Stimulated activated naive CD8-positive, alpha-beta T cell treated with anti-CD3 and anti-CD28 coated beads, Interleukin-15, amount 100 ng/mL, for 72 hours (primary cell): Measurements from ENCODE around the gene EIF1AD.
A peak's percentile ranks its signal among the peaks of the same experiment; 100 is the strongest.
"Not testable (repeated sequence)": the region's sequence is repeated elsewhere in the genome, so short reads cannot be mapped to it uniquely, and the experiment has no call there.

Experiments
- ATAC-seq: fragments of 150-1000 bp; cut with Tn5 transposase; 2 replicates; pipeline ENCODE4 v1.10.0; 2021; ENCODE audit warnings: mild to moderate bottlenecking, moderate library complexity
- DNase-seq, 2 donors: peaks; one replicate each; pipeline ENCODE4 v3.0.0; 2021 to 2022
- H3K27ac Mint-ChIP-seq, 2 donors: one replicate each; pipeline ENCODE4 v1.8.0; 2022; ENCODE audit warnings: mild to moderate bottlenecking in 2 of 2, mixed read lengths in 2 of 2, moderate library complexity in 2 of 2
- H3K27me3 Mint-ChIP-seq: one replicate; pipeline ENCODE4 v1.8.0; 2022; ENCODE audit warnings: mixed read lengths
- H3K4me1 Mint-ChIP-seq: one replicate; pipeline ENCODE4 v1.8.0; 2022; ENCODE audit warnings: mild to moderate bottlenecking, mixed read lengths
- H3K4me3 Mint-ChIP-seq, 2 donors: one replicate each; pipeline ENCODE4 v1.8.0; 2022; ENCODE audit warnings: mild to moderate bottlenecking in 2 of 2, mixed read lengths in 2 of 2, moderate library complexity in 1 of 2
- H3K9me3 Mint-ChIP-seq, 2 donors: one replicate each; pipeline ENCODE4 v1.8.0; 2022; ENCODE audit warnings: mixed read lengths in 2 of 2

Gene EIF1AD

GRCh38 chr11:66012946-66013761 is 11.2 kb upstream of the EIF1AD start:
- Mint-ChIP-seq H3K9me3 (no peaks in the 10 kb centered on the region), H3K27ac (no peak overlapping the region), H3K27me3 (peaks cover 36% of the 10 kb centered on the region), H3K4me1 (peaks cover 20% of the 10 kb centered on the region), H3K4me3 (no peak overlapping the region)
- DNase-seq (no peak), ATAC-seq (no peak)

GRCh38 chr11:66012371-66012945 is 10.5 kb upstream of the EIF1AD start:
- no peak for ATAC-seq
- no peak overlapping the region for H3K27ac Mint-ChIP-seq
- no peaks in the 10 kb centered on the region for H3K9me3 Mint-ChIP-seq
- peak overlapping the region; percentile 45 to 63 for H3K4me3 Mint-ChIP-seq
- H3K27me3 Mint-ChIP-seq = peaks cover 36% of the 10 kb centered on the region
- peaks cover 16% of the 10 kb centered on the region for H3K4me1 Mint-ChIP-seq
- DNase-seq = no peak

- Mint-ChIP-seq H3K27me3 (peaks cover 36% of the 10 kb centered on the region), H3K27ac (no peak within 1 kb of the TSS), H3K4me1 (peaks cover 11% of the 10 kb centered on the region), H3K9me3 (no peaks in the 10 kb centered on the region), H3K4me3 (peak within 1 kb of the TSS; percentile 45 to 63)
- no peak for DNase-seq
- ATAC-seq = peak; percentile 36
These were observed 9.9 kb upstream of the EIF1AD start, which contains the start of gene CST6 for GRCh38 chr11:66011785-66012303. Gene CST6 (plus strand): TSS chr11:66012008. CDS start chr11:66012045, 37 bp downstream.

GRCh38 chr11:66011239-66011784 is 9.4 kb upstream of the EIF1AD start:
- no peak for DNase-seq
- no peak overlapping the region for H3K27ac Mint-ChIP-seq
- peaks cover 36% of the 10 kb centered on the region for H3K27me3 Mint-ChIP-seq
- no peaks in the 10 kb centered on the region for H3K9me3 Mint-ChIP-seq
- no peak for ATAC-seq
- peaks cover 16% of the 10 kb centered on the region for H3K4me1 Mint-ChIP-seq
- peak overlapping the region in 1 of 2 donors; percentile 63 for H3K4me3 Mint-ChIP-seq

GRCh38 chr11:66010036-66010435 is 8.1 kb upstream of the EIF1AD start:
- not testable (repeated sequence) for ATAC-seq

GRCh38 chr11:66008468-66009101 is 6.6 kb upstream of the EIF1AD start:
- peak overlapping the region in 1 of 2 donors; percentile 33 for H3K27ac Mint-ChIP-seq
- no peak for DNase-seq
- H3K9me3 Mint-ChIP-seq = no peaks in the 10 kb centered on the region
- H3K4me3 Mint-ChIP-seq = no peak overlapping the region
- no peak for ATAC-seq
- H3K27me3 Mint-ChIP-seq = peaks cover 25% of the 10 kb centered on the region
- H3K4me1 Mint-ChIP-seq = peaks cover 30% of the 10 kb centered on the region

More at GRCh38 chr11:66010036-66010435, 8.1 kb upstream of the EIF1AD start:
- H3K27ac Mint-ChIP-seq = peak overlapping the region in 1 of 2 donors; percentile 49
- peaks cover 21% of the 10 kb centered on the region for H3K4me1 Mint-ChIP-seq
- not testable (repeated sequence) for H3K9me3 Mint-ChIP-seq, DNase-seq, H3K4me3 Mint-ChIP-seq
- H3K27me3 Mint-ChIP-seq = peaks cover 35% of the 10 kb centered on the region

- no peak overlapping the region for H3K27ac Mint-ChIP-seq
- H3K9me3 Mint-ChIP-seq = no peaks in the 10 kb centered on the region
- H3K4me3 Mint-ChIP-seq = no peak overlapping the region
- DNase-seq (no peak), ATAC-seq (no peak)
- H3K27me3 Mint-ChIP-seq = peaks cover 20% of the 10 kb centered on the region
- peaks cover 35% of the 10 kb centered on the region for H3K4me1 Mint-ChIP-seq
These were observed 6.1 kb upstream of the EIF1AD start for GRCh38 chr11:66008095-66008467.

- DNase-seq = no peak
- H3K27ac Mint-ChIP-seq = peak overlapping the region in 1 of 2 donors; percentile 66
- H3K4me3 Mint-ChIP-seq = no peak overlapping the region
- no peak for ATAC-seq
- H3K4me1 Mint-ChIP-seq = peaks cover 43% of the 10 kb centered on the region
- no peaks in the 10 kb centered on the region for H3K9me3 Mint-ChIP-seq
- H3K27me3 Mint-ChIP-seq = peaks cover 11% of the 10 kb centered on the region
These were observed 5.3 kb upstream of the EIF1AD start for GRCh38 chr11:66007201-66007634.

- no peak for DNase-seq
- ATAC-seq = no peak
- no peak overlapping the region for H3K4me3 Mint-ChIP-seq
- no peaks in the 10 kb centered on the region for H3K9me3 Mint-ChIP-seq
- H3K27ac Mint-ChIP-seq = no peak overlapping the region
- H3K4me1 Mint-ChIP-seq = peaks cover 43% of the 10 kb centered on the region
- peaks cover 7% of the 10 kb centered on the region for H3K27me3 Mint-ChIP-seq
These were observed 4.9 kb upstream of the EIF1AD start for GRCh38 chr11:66006891-66007176.

GRCh38 chr11:66006134-66006890 is 4.4 kb upstream of the EIF1AD start:
- H3K9me3 Mint-ChIP-seq = no peaks in the 10 kb centered on the region
- DNase-seq (no peak), ATAC-seq (no peak)
- H3K27ac Mint-ChIP-seq = no peak overlapping the region
- peaks cover 2% of the 10 kb centered on the region for H3K27me3 Mint-ChIP-seq
- H3K4me1 Mint-ChIP-seq = peaks cover 39% of the 10 kb centered on the region
- no peak overlapping the region for H3K4me3 Mint-ChIP-seq

GRCh38 chr11:66004186-66004585 is 2.2 kb upstream of the EIF1AD start:
- Mint-ChIP-seq H3K27me3 (no peaks in the 10 kb centered on the region), H3K9me3 (no peaks in the 10 kb centered on the region), H3K4me1 (peaks cover 56% of the 10 kb centered on the region), H3K27ac (peak overlapping the region; percentile 48 to 52), H3K4me3 (peak overlapping the region in 1 of 2 donors; percentile 9)
- no peak for DNase-seq
- ATAC-seq = no peak

- Mint-ChIP-seq H3K27ac (peak overlapping the region; percentile 82 to 93), H3K4me3 (peak overlapping the region; percentile 97 to 100), H3K4me1 (peaks cover 63% of the 10 kb centered on the region), H3K27me3 (no peaks in the 10 kb centered on the region), H3K9me3 (no peaks in the 10 kb centered on the region)
- no peak for DNase-seq
- no peak for ATAC-seq
These were observed 1.3 kb upstream of the EIF1AD start for GRCh38 chr11:66003291-66003690.

- DNase-seq = no peak
- no peaks in the 10 kb centered on the region for H3K27me3 Mint-ChIP-seq
These were observed 780 bp upstream of the EIF1AD start for GRCh38 chr11:66002648-66003225.

GRCh38 chr11:65997286-65997685 is 4.7 kb downstream of the EIF1AD start:
- Mint-ChIP-seq H3K9me3 (no peaks in the 10 kb centered on the region), H3K27ac (no peak overlapping the region), H3K27me3 (no peaks in the 10 kb centered on the region), H3K4me3 (no peak overlapping the region), H3K4me1 (peaks cover 34% of the 10 kb centered on the region)
- DNase-seq = no peak
- no peak for ATAC-seq

More at GRCh38 chr11:66002648-66003225, 780 bp upstream of the EIF1AD start:
- Mint-ChIP-seq H3K27ac (peak overlapping the region; percentile 82 to 99), H3K9me3 (no peaks in the 10 kb centered on the region), H3K4me1 (peaks cover 66% of the 10 kb centered on the region), H3K4me3 (peak overlapping the region; percentile 97 to 100)
- ATAC-seq = peak; percentile 73

- DNase-seq (no peak), ATAC-seq (no peak)
- Mint-ChIP-seq H3K27me3 (no peaks in the 10 kb centered on the region), H3K4me3 (no peak overlapping the region), H3K27ac (no peak overlapping the region), H3K4me1 (peaks cover 9% of the 10 kb centered on the region), H3K9me3 (no peaks in the 10 kb centered on the region)
These were observed 9.9 kb downstream of the EIF1AD start for GRCh38 chr11:65992056-65992455.
